HUDEP-2 (cell line): ENCODE data around the gene STOML1.
"Not testable (repeated sequence)": the region's sequence is repeated elsewhere in the genome, so short reads cannot be mapped to it uniquely, and the experiment has no call there.

Experiments used
- DNase-seq, 76 experiments: peaks; one replicate each; lab custom pipeline; 2025; ENCODE audit not compliant: unreplicated experiment in 76 of 76; lab: John Stamatoyannopoulos, UW

The STOML1 gene

GRCh38 chr15:73965758-73966113 lies 26.4 kb downstream of the STOML1 start:
- no peak for DNase-seq

GRCh38 chr15:73965094-73965757 lies 26.9 kb downstream of the STOML1 start:
- DNase-seq, result no peak

- DNase-seq, result peak in 66 of 76 experiments; percentile 12 to 82 (median 57)
Measured at GRCh38 chr15:73964736-73965093, 27.4 kb downstream of the STOML1 start.

GRCh38 chr15:73962433-73962832 lies 29.7 kb downstream of the STOML1 start:
- no peak for DNase-seq

GRCh38 chr15:73960472-73961070 lies 31.5 kb downstream of the STOML1 start:
- not testable (repeated sequence) for DNase-seq

- DNase-seq, result no peak
Measured at GRCh38 chr15:73959801-73960200, 32.3 kb downstream of the STOML1 start.

GRCh38 chr15:73959012-73959581 lies 33.0 kb downstream of the STOML1 start:
- no peak for DNase-seq

- DNase-seq, result no peak
Measured at GRCh38 chr15:73957785-73958184, 34.3 kb downstream of the STOML1 start.

- DNase-seq, result no peak
Measured at GRCh38 chr15:73957276-73957675, 34.8 kb downstream of the STOML1 start.

- peak in 3 of 76 experiments; percentile 0 to 11 (median 1) for DNase-seq
Measured at GRCh38 chr15:73956743-73957135, 35.4 kb downstream of the STOML1 start.

- no peak for DNase-seq
Measured at GRCh38 chr15:73955861-73956742, 36.0 kb downstream of the STOML1 start.

GRCh38 chr15:73955326-73955725 lies 36.8 kb downstream of the STOML1 start:
- no peak for DNase-seq

GRCh38 chr15:73954188-73955145 lies 37.6 kb downstream of the STOML1 start:
- no peak for DNase-seq

GRCh38 chr15:73952913-73953750 lies 39.0 kb downstream of the STOML1 start:
- no peak for DNase-seq

- DNase-seq, result no peak
Measured at GRCh38 chr15:73952171-73952912, 39.8 kb downstream of the STOML1 start.

- no peak for DNase-seq
Measured at GRCh38 chr15:73951601-73952000, 40.5 kb downstream of the STOML1 start.

- peak in 67 of 76 experiments; percentile 5 to 75 (median 47) for DNase-seq
Measured at GRCh38 chr15:73950831-73951561, 41.1 kb downstream of the STOML1 start.

- no peak for DNase-seq
Measured at GRCh38 chr15:73950479-73950830, 41.6 kb downstream of the STOML1 start.
